ENCODE data around the gene SCAMP1.
"Not testable (repeated sequence)": the region's sequence is repeated elsewhere in the genome, so short reads cannot be mapped to it uniquely, and the experiment has no call there.

The SCAMP1 gene

GRCh38 chr5:78359831-78360673 lies at the start of gene SCAMP1:
Gene SCAMP1, plus strand, starts transcription at chr5:78360617. Its CDS starts 55 bp downstream, at chr5:78360672.
- DNase-seq, result peak; percentile 79

GRCh38 chr5:78317515-78317914 lies 42.9 kb upstream of the SCAMP1 start:
- DNase-seq, result no peak

- DNase-seq, result no peak
Observed at GRCh38 chr5:78318337-78318736, 42.1 kb upstream of the SCAMP1 start.

- DNase-seq, result peak; percentile 7
Observed at GRCh38 chr5:78320401-78320800, 40.0 kb upstream of the SCAMP1 start.

GRCh38 chr5:78323241-78323640 lies 37.2 kb upstream of the SCAMP1 start:
- DNase-seq, result no peak

GRCh38 chr5:78326930-78327329 lies 33.5 kb upstream of the SCAMP1 start:
- no peak for DNase-seq

- DNase-seq, result no peak
Observed at GRCh38 chr5:78327761-78328510, 32.5 kb upstream of the SCAMP1 start.

- no peak for DNase-seq
Observed at GRCh38 chr5:78328585-78329173, 31.7 kb upstream of the SCAMP1 start.

GRCh38 chr5:78331523-78332080 lies 28.8 kb upstream of the SCAMP1 start:
- no peak for DNase-seq

- DNase-seq, result no peak
Observed at GRCh38 chr5:78334811-78335210, 25.6 kb upstream of the SCAMP1 start.

- no peak for DNase-seq
Observed at GRCh38 chr5:78335976-78336375, 24.4 kb upstream of the SCAMP1 start.

- no peak for DNase-seq
Observed at GRCh38 chr5:78336698-78337097, 23.7 kb upstream of the SCAMP1 start.

GRCh38 chr5:78339617-78340436 lies 20.6 kb upstream of the SCAMP1 start:
- no peak for DNase-seq

GRCh38 chr5:78341440-78341839 lies 19.0 kb upstream of the SCAMP1 start:
- DNase-seq, result no peak

- DNase-seq, result no peak
Observed at GRCh38 chr5:78345485-78345884, 14.9 kb upstream of the SCAMP1 start.

- DNase-seq, result no peak
Observed at GRCh38 chr5:78353520-78353919, 6.9 kb upstream of the SCAMP1 start.

- DNase-seq, result no peak
Observed at GRCh38 chr5:78354066-78354670, 6.2 kb upstream of the SCAMP1 start.

GRCh38 chr5:78355561-78355960 lies 4.9 kb upstream of the SCAMP1 start:
- DNase-seq, result no peak

GRCh38 chr5:78359455-78359830 lies 974 bp upstream of the SCAMP1 start:
- not testable (repeated sequence) for DNase-seq

GRCh38 chr5:78360674-78360923 lies 182 bp downstream of the SCAMP1 start:
- DNase-seq, result no peak

- peak; percentile 44 for DNase-seq
Observed at GRCh38 chr5:78360924-78361630, 660 bp downstream of the SCAMP1 start.

- DNase-seq, result no peak
Observed at GRCh38 chr5:78361631-78361993, 1.2 kb downstream of the SCAMP1 start.

Data from kidney glomerular epithelial cell (primary cell).